ENCODE measurements around the gene USP6NL. TPM values are rescaled to one million over a fixed set of nuclear protein-coding genes. Genes with fewer than 3 reads are reported as not detected.
"Not testable (repeated sequence)": the region's sequence is repeated elsewhere in the genome, so short reads cannot be mapped to it uniquely, and the experiment has no call there.

USP6NL gene
- total RNA-seq, 1 donor from 2014 or later = 0.70 TPM

DNA sequence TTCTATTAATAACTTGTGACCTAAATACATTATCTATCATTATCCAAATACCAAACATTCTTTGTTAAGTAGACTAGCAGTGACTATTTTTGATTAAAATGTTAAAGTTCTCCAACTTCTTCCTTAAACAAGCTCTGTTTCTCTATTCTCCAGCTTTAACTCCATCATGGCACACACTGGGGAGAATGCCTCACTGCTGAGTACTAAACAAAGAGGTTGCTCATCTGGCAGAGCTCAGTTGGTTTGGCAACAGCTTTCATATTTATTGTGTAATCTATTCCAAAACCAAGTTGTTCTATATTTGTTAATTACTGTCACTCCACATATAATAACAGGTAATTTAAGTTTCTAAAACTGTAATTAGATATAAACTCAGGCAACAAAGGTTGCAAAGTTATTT, 89.6 kb downstream of the USP6NL start:
- intact Hi-C loops (cut with micrococcal nuclease) = no loop called here

DNA sequence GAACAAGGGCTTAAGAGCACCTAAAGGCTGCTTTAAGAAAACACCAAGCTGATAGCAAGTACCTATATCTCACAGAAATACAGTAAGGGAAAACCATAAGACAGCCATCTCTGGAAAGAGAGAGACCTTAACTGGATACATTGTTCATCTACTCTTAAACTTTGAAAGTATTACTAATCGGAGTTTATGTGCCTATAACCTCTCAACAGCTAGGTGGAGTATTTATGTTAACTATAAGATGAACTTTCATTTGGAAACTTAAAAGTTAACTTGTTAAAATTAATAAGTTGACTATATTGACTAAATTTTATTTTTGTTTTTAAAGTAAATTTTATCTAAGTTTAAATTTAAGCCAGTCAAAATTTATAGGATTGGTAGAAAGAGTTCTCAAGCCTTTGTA, 90.6 kb downstream of the USP6NL start:
- intact Hi-C loops (cut with micrococcal nuclease) = no loop called here

DNA sequence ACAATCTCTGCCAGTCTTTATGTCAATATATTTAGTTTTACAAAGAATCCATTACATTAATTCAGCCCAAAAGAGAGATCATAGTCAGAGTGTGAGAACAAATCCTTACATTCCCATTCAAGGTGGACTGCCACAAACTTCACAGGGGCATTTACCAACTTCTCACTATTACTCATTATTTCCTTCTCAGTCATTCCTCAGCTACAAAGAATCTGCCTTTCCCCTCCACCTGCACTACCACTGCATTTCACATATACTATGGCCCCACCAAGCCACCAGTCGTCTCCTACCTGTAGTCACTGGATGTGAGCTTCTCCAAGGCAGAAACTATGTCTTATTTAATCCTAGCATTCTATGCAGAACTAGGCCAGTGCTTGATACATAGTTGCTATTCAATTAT, 94.3 kb downstream of the USP6NL start:
- intact Hi-C loops (cut with micrococcal nuclease) = loop anchor here (10.0 kb wide), 1 partner anchor 468 kb away; no protein-coding TSS in a partner anchor

DNA sequence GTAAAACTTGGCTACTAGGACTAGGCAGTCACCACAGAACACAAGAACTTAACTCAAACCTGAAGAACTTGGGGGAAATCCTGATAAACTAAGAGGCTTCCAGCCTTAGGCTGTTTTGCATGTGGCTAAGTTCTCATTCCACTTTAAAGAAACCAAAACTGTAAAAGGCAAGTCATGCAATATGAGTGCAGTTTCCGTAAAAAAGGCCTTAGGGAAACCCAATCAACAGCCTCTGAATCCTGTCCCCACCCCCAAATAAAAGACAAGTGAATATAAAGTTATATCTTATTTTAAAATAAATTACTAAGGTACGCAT, 95.1 kb downstream of the USP6NL start:
- intact Hi-C loops (cut with micrococcal nuclease) = loop anchor here (10.0 kb wide), 1 partner anchor 468 kb away; no protein-coding TSS in a partner anchor

DNA sequence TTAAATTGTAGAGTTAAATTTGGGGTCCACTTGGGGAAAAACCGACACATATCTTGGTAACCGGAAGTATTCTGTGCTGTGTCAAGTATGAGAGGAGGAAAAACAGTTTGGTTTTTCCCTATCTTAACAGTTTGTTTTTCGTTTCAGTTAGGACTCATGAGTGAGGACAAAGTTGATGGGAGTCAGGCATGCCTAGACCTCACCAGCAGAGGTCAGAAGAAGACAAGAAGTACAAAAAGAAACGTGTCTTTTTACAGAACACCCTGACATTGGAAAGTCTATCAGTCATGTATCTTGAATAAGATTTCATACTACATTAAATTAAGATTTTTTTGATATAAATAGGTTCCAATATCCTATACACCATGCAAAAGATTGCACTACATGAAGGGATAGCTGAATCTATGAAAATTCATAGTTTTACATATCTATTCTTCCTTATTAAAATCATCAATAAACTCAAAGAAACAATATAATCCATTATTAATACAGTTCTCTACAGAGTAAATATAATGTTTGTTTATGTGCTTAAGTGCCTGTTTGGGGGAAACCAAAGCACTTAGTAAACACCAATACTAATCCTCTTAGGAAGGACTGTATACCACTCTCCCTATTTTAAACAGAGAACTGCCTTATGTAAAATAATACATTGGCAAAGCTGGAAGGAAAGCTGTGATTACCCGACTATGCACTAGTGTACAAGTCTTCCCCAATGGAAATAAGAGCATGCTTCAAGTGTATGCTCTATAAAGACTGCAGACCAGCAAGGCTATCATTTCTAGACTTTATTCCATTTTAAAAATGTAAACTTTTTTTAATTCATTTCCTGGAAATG, 95.6 kb downstream of the USP6NL start:
- intact Hi-C loops (cut with micrococcal nuclease) = loop anchor here (1.0 to 10.0 kb wide), 3 partner anchors 209 to 469 kb away; no protein-coding TSS in a partner anchor

DNA sequence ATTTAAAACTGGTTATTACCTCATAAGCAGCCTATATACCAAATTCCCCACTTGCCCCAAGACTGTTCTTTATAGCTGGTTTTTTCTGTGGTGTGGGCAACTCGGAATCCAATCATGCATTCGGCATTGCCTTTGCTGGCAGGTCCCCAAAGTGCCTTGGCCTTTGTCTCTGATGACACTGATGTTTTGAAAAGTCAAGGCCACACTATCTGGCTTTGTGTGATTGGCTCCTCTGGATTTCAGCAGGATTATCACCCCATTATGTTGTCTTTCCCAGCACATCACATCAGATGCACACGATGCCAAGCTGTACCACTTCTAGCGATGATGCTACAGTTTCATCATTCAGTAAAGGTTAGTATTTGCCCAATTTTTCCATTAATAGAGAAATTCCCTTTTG, 97.7 kb downstream of the USP6NL start:
- intact Hi-C loops (cut with micrococcal nuclease) = loop anchor here (10.0 kb wide), 1 partner anchor 471 kb away; no protein-coding TSS in a partner anchor

DNA sequence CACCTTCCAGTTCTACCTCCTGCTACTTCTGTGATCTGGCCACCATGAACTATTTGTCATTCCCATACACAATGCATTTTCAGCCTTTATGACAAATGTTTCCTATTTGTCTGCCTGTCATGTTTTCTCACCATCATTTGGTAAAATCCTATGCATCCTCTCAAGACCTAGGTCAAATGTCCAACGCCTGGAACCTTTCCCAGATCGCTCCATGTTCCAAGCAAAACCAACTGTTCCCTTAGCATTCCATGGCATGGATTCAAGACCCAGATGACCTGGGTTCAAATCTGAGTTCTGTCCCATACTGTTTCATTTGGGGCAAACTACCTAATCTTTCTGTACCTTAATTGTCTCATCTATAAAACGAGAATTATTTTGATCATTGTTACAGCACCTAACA, 98.9 kb downstream of the USP6NL start:
- intact Hi-C loops (cut with micrococcal nuclease) = loop anchor here (10.0 kb wide), 1 partner anchor 472 kb away; no protein-coding TSS in a partner anchor

DNA sequence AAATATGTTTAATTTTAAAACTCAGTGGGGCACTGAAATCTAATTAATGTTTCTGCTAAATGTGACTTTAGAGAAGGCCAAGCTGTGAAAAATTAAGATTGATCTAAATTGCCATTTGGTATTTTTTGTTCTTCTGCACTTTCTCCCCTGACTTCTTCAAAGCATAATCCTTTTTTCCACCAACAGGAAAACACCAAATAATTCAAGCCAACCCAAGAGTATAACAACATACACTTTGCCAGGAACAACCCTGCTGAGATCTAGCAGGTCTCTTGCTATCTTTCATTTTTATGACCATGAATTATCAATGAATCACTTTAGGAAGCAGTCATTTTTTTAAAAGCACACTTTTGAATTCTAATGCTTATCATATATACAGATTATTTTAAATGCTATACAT, 100.1 kb downstream of the USP6NL start:
- intact Hi-C loops (cut with micrococcal nuclease) = loop anchor here (10.0 kb wide), 1 partner anchor 473 kb away; no protein-coding TSS in a partner anchor

DNA sequence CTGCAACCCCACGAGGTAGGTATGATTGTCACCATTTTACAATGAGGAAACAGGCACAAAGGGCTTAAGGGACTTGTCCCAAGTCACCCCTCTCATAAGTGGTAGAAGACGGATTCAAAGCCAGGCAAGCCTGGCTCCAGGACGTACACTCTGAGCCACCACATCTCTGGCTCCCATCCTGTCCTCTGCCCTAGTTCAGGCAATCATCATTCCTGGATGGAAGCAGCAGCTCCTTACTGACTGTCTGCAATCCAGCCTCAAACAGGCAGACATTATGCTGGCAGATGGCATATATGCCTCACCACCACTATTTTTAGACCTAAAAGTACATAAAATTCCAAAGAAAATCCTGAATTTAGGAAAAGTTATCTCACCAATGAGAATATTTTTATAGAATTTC, 100.7 kb downstream of the USP6NL start:
- intact Hi-C loops (cut with micrococcal nuclease) = loop anchor here (10.0 kb wide), 1 partner anchor 474 kb away; no protein-coding TSS in a partner anchor

DNA sequence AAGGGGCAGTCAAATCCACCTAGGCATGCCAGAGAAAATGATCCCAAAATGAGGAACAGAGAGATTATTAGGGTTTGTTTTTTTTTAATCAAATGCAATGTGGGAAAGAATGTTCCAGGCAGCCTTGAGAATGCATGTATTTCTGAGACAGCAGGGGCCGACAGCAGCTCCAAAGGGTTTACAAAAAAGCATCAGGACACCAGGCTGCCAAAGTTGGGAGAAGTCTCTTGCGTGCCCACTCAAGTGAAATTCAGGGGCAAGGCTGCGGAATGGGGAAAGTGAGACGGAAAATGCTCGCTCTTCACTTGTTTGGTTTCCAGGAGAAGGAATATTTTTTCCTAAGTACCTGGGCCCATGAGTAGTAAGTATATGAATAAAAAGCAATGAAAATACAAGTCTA, 101.2 kb downstream of the USP6NL start:
- intact Hi-C loops (cut with micrococcal nuclease) = loop anchor here (10.0 kb wide), 1 partner anchor 475 kb away; no protein-coding TSS in a partner anchor

DNA sequence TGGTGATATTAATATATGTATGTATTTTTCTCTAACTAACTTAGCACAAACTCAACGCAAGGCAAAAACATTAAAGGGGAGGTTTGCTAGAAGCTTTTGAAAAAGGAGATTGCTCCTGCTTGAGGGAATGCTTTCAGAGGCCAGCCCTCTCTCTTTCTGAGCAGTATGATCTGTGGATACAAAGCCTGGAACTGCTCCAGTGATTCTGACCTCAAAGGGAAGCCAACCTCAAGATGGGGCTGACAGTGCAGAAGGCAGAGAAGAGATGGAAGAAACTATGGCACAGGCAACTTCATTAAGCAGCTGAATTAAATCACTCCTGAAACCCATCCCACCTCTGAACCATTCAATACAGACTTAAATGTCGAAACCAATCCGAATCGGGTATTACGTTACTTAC, 102.4 kb downstream of the USP6NL start:
- intact Hi-C loops (cut with micrococcal nuclease) = no loop called here

DNA sequence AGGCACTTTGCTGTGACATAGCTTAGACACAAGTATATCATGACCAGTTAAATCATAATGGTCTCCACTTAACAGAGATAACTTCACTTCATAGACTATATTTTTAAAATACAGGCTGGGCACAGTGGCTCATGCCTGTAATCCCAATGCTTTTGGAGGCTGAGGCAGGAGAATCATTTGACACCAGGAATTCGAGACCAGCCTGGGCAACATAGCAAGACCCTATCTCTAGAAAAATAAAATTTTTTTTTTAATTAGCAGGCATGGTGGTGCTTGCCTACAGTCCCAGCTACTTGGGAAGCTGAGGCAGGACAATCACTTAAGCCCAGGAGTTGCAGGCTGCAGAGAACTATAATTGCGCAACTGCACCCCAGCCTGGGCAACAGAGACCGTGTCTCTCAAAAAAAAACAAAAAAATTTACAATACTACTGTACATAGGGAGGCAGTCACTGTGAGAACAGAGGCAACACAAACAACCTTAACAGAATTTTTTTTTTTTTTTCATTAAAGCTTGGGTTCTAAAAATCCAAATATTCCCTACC, 105.1 kb downstream of the USP6NL start:
- intact Hi-C loops (cut with micrococcal nuclease) = no loop called here

DNA sequence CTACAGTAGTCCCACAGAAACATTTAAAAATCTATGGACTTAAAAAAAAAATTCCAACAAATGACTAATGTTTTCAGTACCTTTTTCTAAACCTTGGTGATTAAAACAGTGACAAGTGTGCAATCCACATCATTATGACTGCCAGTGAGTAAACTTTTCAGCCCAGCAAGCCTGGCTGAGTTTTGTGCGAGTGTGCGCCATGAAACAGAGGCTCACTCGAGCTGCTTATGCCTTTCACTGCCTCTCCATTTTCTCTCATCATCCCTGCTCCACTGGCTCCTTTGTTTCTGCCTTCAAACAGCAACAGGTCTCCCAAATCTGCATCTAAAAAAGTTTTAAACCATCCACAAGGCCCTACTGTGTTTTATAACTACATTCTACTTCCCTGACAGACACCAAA, 105.8 kb downstream of the USP6NL start:
- intact Hi-C loops (cut with micrococcal nuclease) = no loop called here

DNA sequence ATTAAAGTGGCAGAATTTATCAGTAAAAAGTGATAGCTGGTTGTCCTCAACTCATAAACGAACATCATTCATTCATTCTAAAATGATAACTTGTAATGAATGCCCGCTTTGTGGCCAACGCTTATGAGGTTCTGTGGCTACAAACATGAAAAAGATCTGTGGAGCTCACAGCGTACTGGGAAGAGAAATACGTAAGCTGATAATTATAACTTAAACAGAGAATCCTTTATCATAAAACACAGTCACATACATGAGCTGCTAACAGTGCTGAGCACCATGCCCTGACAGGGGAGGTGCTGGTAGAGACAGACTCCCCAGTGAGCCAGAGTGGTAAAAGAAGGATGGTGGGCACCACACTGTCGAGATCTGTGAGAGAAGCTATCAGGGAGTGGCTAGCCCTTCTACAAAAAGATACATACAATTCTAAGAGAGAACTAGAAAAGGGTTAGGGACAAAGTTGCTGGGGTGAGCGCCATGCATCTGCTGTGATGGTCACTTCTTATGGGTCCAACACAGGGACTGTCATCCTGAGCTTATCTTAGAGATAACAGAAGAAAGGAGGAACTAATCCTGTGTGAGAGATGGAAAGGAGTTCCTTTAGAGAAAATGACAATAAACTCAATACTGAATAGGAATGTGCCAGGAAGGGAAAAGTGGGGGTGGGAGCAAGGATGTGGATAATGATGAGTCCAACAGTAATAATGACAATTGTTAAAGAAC, 106.7 kb downstream of the USP6NL start:
- intact Hi-C loops (cut with micrococcal nuclease) = no loop called here

DNA sequence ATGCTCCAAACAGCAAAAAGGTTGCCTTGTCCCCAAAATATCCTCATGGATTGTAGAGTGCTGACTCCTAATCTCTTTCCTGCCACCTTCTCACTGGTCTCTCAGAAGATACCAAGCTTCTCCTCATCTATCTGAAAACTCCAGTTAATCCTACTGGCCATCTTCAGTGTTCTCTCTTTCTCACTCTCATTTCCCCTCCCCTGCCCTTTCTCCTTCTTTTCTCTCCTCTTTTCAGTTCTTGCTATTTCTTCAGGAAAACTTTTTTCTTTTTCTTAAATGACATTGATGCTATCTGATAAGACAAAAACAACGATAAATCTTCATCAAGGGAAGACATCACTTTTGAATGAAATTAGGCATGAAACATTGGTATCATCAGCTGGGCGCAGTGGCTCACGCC, 109.8 kb downstream of the USP6NL start:
- intact Hi-C loops (cut with micrococcal nuclease) = no loop called here

DNA sequence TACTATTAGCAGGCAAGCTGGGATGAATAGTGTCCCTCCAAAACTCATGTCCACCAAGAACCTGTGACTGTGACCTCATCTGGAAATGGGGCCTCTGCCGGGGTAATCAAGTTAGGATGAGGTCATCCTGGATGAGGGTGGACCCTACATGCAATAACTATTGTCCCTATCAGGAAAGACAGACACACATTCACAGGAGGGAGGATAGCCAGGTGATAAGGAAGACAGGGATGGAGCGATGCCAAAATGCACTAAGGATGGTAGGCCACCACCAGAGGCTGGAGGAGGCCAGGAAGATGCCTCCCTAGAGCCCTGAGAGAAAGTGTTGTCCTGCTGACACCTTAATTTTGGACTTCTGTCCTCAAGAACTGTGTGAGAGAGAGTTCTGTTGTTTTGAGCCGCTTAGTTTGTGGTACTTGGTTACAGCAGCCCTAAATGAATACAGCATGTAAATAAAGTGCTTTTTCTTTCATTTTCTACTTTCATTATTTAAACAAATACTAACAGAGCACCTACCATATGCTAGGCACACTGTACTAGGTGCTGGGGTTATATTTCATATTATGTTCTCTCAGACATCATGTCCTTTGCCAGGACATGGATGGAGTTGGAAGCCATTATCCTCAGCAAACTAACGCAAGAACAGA, 111.9 kb downstream of the USP6NL start:
- intact Hi-C loops (cut with micrococcal nuclease) = no loop called here

DNA sequence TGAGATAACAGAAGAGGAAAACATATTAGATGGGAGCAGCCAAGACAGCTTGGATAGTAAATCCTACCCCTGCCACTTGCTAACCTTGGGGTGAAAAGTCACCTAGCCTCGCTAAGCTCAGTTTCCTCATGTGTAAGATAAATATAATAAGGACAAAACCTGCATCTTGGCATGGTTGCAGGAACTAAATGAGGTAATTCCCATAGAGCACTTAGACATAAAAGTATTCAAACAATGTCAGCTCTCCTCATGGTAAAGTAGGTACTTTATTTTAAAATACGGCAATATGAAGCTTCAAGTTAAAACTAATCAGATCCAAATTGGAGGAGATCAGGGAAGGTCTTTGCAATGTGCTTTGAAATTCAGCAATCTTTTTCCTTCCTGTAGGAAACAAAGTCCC, 113.1 kb downstream of the USP6NL start:
- intact Hi-C loops (cut with micrococcal nuclease) = no loop called here

DNA sequence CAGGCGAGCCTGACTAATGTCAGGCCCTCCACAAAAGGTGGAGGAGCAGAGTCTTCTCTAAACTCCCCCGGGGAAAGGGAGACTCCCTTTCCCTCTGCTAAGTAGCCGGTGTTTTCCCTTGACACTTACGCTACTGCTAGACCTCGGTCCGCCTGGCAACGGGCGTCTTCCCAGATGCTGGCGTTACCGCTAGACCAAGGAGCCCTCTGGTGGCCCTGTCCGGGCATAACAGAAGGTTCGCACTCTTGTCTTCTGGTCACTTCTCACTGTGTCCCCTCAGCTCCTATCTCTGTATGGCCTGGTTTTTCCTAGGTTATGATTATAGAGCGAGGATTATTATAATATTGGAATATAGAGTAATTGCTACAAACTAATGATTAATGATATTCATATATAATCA, 116.5 kb downstream of the USP6NL start:
- intact Hi-C loops (cut with micrococcal nuclease) = not testable (repeated sequence)

DNA sequence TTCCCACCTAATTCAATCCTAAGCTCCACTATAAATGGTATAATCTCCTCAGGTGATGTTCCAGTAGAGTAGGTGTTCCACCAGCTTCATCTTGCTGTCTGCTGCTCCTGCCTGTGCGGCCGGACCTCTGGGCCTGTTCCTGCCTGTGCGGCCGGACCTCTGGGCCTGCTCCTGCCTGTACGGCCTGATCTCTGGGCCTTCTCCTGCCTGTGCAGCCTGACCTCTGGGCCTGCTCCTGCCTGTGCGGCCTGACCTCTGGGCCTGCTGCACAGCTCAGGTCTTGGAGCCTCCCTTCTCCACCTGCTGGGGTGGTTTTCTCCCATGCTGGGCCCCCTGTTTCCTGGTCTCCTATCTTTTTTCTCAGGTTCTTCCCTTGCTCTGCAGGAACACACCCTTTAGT, 117.8 kb downstream of the USP6NL start:
- intact Hi-C loops (cut with micrococcal nuclease) = no loop called here

DNA sequence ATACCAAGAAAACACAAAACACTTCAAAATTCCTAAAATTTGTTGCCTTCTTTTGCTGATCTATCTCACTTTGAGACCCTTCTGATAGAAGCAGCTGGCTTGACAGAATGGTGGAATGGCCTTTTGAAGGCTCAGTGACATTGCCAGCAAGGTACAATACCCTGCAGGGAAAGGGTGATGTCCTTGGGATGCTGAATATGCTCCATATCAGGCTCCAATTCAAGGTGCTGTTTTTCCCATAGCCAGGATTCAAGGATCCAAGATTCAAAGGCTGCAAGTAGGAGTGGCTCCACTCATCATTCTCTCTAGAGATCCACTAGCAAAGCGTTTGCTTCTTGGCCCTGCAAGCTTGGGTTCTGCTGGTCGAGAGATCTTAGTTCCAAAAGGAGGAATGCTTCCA, 120.4 kb downstream of the USP6NL start:
- intact Hi-C loops (cut with micrococcal nuclease) = no loop called here

DNA sequence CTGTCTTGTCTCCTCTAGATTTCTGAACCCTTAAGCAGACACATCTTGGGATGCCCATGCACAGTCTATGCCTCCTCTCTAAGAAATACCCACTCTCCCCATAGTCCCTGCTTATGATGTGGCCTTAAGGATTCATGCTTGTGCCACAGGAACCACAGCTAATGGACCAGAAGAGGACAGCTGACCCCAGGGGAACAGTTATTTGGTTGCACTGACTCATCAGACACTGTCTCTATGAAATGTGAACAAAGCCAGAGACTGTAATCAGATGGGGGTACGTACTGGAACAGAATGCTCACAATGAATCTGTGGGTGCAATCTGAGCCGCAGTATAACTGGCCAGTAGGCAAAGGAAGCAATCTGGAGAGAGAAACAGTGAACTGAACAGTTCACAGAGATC, 121.9 kb downstream of the USP6NL start:
- intact Hi-C loops (cut with micrococcal nuclease) = no loop called here

DNA sequence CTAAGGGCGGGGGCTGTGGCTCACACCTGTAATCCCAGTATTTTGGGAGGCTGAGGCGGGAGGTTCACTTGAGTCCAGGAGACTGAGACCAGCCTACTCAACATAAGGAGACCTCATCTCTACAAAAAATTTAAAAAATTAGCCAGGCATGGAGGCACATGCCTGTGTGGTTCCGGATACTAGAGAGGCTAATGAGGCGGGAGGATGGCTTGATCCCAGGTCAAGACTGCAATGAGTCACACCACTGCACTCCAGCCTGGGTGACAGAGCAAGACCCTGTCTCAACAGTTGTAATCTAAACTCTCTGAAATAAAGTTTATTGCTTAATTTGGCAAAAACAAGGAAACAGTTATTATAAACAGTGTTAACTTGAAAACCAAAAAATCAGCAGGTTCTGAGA, 123.3 kb downstream of the USP6NL start:
- intact Hi-C loops (cut with micrococcal nuclease) = no loop called here
